Right atrium auricular region (tissue), 2 donors: Measurements from ENCODE around the gene NTSR1. TPM values are rescaled to one million over a fixed set of nuclear protein-coding genes. Genes with fewer than 3 reads are reported as not detected.

ENCODE experiments used
- DNase-seq: peaks from one replicate; pipeline ENCODE4 v3.0.0-alpha.2; 2019; ENCODE audit warnings: low spot score
- H3K27ac ChIP-seq, 2 donors: fragments of 200-600 bp; sonication (generic); 1 replicate in 1 of 2; 2 replicates in 1 of 2; pipeline ENCODE4 v1.5.1; 2016 to 2019
- H3K27me3 ChIP-seq, 2 donors: fragments of 200-600 bp; sonication (generic); one replicate each; pipeline versions ENCODE4 v1.5.1 to v1.6.0; 2017 to 2019
- H3K36me3 ChIP-seq: fragments of 200-600 bp; sonication (generic); one replicate; pipeline ENCODE4 v1.5.1; 2016
- H3K4me1 ChIP-seq, 2 donors: fragments of 200-600 bp; sonication (generic); one replicate each; pipeline versions ENCODE4 v1.5.1 to v1.6.0; 2017 to 2019
- H3K4me3 ChIP-seq, 2 donors: fragments of 200-600 bp; sonication (generic); 1 replicate in 1 of 2; 2 replicates in 1 of 2; pipeline ENCODE4 v1.5.1; 2017 to 2019; ENCODE audit warnings: mild to moderate bottlenecking in 1 of 2, moderate library complexity in 1 of 2
- H3K9me3 ChIP-seq, 2 donors: fragments of 200-600 bp; sonication (generic); one replicate each; pipeline ENCODE4 v1.5.1; 2019
- CTCF ChIP-seq, 2 donors: fragments of 200-600 bp; sonication (generic); IDR thresholded peaks; one replicate each; pipeline ENCODE4 v1.5.1; 2019; ENCODE audit warnings: antibody characterized with exemption in 2 of 2
- total RNA-seq, 2 donors: library from RNA; depleted of rRNA; stranded (reverse); fragments of >200 nt; gene quantifications; one replicate each; pipeline ENCODE4 v1.1.0, GENCODE V29; 2016

Gene NTSR1
- total RNA-seq, 2 donors from 2014 or later = 0.43 TPM; not detected in 1

- Histone ChIP-seq H3K4me1 (no peaks in the 10 kb centered on the region), H3K4me3 (no peak overlapping the region), H3K27me3 (no peaks in the 10 kb centered on the region), H3K27ac (no peak overlapping the region), H3K9me3 (no peaks in the 10 kb centered on the region), H3K36me3 (no peaks in the 10 kb centered on the region)
- DNase-seq = no peak
- TF ChIP-seq CTCF (IDR thresholded peaks at IDR 0.05) = no peak
These were observed 66.6 kb downstream of the NTSR1 start for GRCh38 chr20:62775206-62775605.

- Histone ChIP-seq H3K36me3 (no peaks in the 10 kb centered on the region), H3K4me1 (no peaks in the 10 kb centered on the region), H3K4me3 (no peak overlapping the region), H3K9me3 (no peaks in the 10 kb centered on the region), H3K27ac (no peak overlapping the region), H3K27me3 (no peaks in the 10 kb centered on the region)
- DNase-seq = no peak
- no peak for TF ChIP-seq CTCF (IDR thresholded peaks at IDR 0.05)
These were observed 67.5 kb downstream of the NTSR1 start for GRCh38 chr20:62776035-62776691.

GRCh38 chr20:62776692-62777527, 68.3 kb downstream of the NTSR1 start:
- Histone ChIP-seq H3K9me3 (no peaks in the 10 kb centered on the region), H3K4me1 (no peaks in the 10 kb centered on the region), H3K4me3 (no peak overlapping the region), H3K27ac (no peak overlapping the region), H3K27me3 (no peaks in the 10 kb centered on the region), H3K36me3 (no peaks in the 10 kb centered on the region)
- TF ChIP-seq CTCF (IDR thresholded peaks at IDR 0.05) = no peak
- DNase-seq = no peak

GRCh38 chr20:62777528-62777830, 68.8 kb downstream of the NTSR1 start:
- Histone ChIP-seq H3K27me3 (no peaks in the 10 kb centered on the region), H3K4me1 (no peaks in the 10 kb centered on the region), H3K27ac (no peak overlapping the region), H3K4me3 (no peak overlapping the region), H3K9me3 (no peaks in the 10 kb centered on the region), H3K36me3 (no peaks in the 10 kb centered on the region)
- no peak for TF ChIP-seq CTCF (IDR thresholded peaks at IDR 0.05)
- no peak for DNase-seq

GRCh38 chr20:62778058-62778457, 69.4 kb downstream of the NTSR1 start:
- TF ChIP-seq CTCF (IDR thresholded peaks at IDR 0.05) = no peak

More at GRCh38 chr20:62778058-62778457, 69.4 kb downstream of the NTSR1 start:
- H3K4me1 ChIP-seq = no peaks in the 10 kb centered on the region
- no peak overlapping the region for H3K27ac ChIP-seq
- no peaks in the 10 kb centered on the region for H3K9me3 ChIP-seq
- no peak for DNase-seq
- H3K36me3 ChIP-seq = no peaks in the 10 kb centered on the region
- no peak overlapping the region for H3K4me3 ChIP-seq
- no peaks in the 10 kb centered on the region for H3K27me3 ChIP-seq
